CD4-positive, alpha-beta memory T cell (primary cell): ENCODE results near the gene KCNK3. TPM values are rescaled to one million over a fixed set of nuclear protein-coding genes. Genes with fewer than 3 reads are reported as not detected.

Experiments used
- CTCF ChIA-PET: fragments of 350-600 bp; sonication (Branson Sonifier 250); formaldehyde crosslinking; loops from one replicate; lab custom pipeline; 2021; ENCODE audit warnings: inconsistent platforms; ENCODE audit not compliant: partially characterized antibody; lab: Charles Lee
- POLR2A ChIA-PET: fragments of 350-600 bp; sonication (Branson Sonifier 250); formaldehyde crosslinking; loops from one replicate; lab custom pipeline; 2021; ENCODE audit not compliant: partially characterized antibody; lab: Charles Lee
- DNase-seq, 5 donors: peaks; one replicate each; pipeline versions ENCODE4 v3.0.0 to v3.0.0-alpha.2; 2020 to 2022; ENCODE audit warnings: mixed read lengths in 1 of 5
- H3K27ac ChIP-seq: one replicate; pipeline ENCODE4 v1.7.0; 2013; ENCODE audit warnings: low read depth, low read length
- H3K27me3 ChIP-seq: 2 replicates; pipeline ENCODE4 v1.7.0; 2013; ENCODE audit warnings: mild to moderate bottlenecking, low read length, moderate library complexity; ENCODE audit not compliant: insufficient read depth
- H3K36me3 ChIP-seq: 2 replicates; pipeline ENCODE4 v1.7.0; 2013; ENCODE audit warnings: mild to moderate bottlenecking, low read length, moderate library complexity; ENCODE audit not compliant: insufficient read depth
- H3K4me1 ChIP-seq: 2 replicates; pipeline ENCODE4 v1.7.0; 2013; ENCODE audit warnings: mild to moderate bottlenecking, low read length, moderate library complexity; ENCODE audit not compliant: insufficient read depth
- H3K4me3 ChIP-seq, 2 donors: one replicate each; pipeline ENCODE4 v1.7.0; 2013; ENCODE audit warnings: low read length in 2 of 2, mild to moderate bottlenecking in 1 of 2
- H3K9me3 ChIP-seq, 2 donors: one replicate each; pipeline ENCODE4 v1.7.0; 2013; ENCODE audit warnings: low read length in 2 of 2, control low read depth in 1 of 2; ENCODE audit not compliant: control insufficient read depth in 1 of 2
- H3K27ac Mint-ChIP-seq, 7 donors: one replicate each; pipeline ENCODE4 v1.8.0; 2020 to 2021; ENCODE audit warnings: mixed read lengths in 7 of 7, mild to moderate bottlenecking in 6 of 7, inconsistent platforms in 3 of 7, moderate library complexity in 3 of 7
- H3K27me3 Mint-ChIP-seq, 2 donors: one replicate each; pipeline ENCODE4 v1.8.0; 2020 to 2021; ENCODE audit warnings: mixed read lengths in 2 of 2
- H3K36me3 Mint-ChIP-seq, 2 donors: one replicate each; pipeline ENCODE4 v1.8.0; 2020 to 2021; ENCODE audit warnings: mixed read lengths in 2 of 2, inconsistent platforms in 1 of 2, mild to moderate bottlenecking in 1 of 2
- H3K4me1 Mint-ChIP-seq, 4 donors: one replicate each; pipeline ENCODE4 v1.8.0; 2020 to 2021; ENCODE audit warnings: mixed read lengths in 4 of 4, mild to moderate bottlenecking in 1 of 4
- H3K4me3 Mint-ChIP-seq, 8 donors: one replicate each; pipeline ENCODE4 v1.8.0; 2020 to 2021; ENCODE audit warnings: mixed read lengths in 8 of 8, mild to moderate bottlenecking in 7 of 8, moderate library complexity in 6 of 8, inconsistent platforms in 3 of 8
- H3K9me3 Mint-ChIP-seq, 8 donors: one replicate each; pipeline ENCODE4 v1.8.0; 2020 to 2021; ENCODE audit warnings: mixed read lengths in 8 of 8, mild to moderate bottlenecking in 5 of 8, inconsistent platforms in 3 of 8, moderate library complexity in 1 of 8
- intact Hi-C: fragments of 100-400 bp; cut with micrococcal nuclease; formaldehyde crosslinking; loops from one replicate; pipeline ENCODE4 v1.15.1; 2023
- polyA plus RNA-seq, 2 donors: library from polyadenylated mRNA; unstranded; fragments of 300-500 nt; fragmentation: Illumina TruSeq; gene quantifications; one replicate each; pipeline ENCODE4 v1.2.3, GENCODE V29; 2021
- total RNA-seq, 2 experiments: library from RNA; stranded (reverse); gene quantifications; one replicate each; pipeline ENCODE4 v1.2.3, GENCODE V29; 2021

Gene KCNK3
- total and polyA plus RNA-seq, 4 experiments from 2014 or later = not detected

DNA sequence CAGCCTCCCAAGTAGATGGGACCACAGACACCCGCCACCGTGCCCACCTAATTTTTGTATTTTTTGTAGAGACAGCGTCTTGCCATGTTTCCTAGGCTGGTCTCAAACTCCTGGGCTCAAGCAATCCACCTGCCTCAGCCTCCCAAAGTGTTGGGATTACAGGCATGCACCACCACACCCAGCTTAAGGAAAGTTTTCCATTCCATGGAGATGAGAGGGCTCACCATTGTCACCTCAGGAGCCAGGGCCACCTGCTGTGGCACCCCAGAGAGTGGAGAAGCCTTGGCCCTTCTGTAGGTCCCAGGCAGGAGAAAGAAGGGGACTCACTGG is 76.2 kb downstream of the KCNK3 start:
- H3K4me3 Mint-ChIP-seq = peak overlapping the region in 2 of 8 donors; percentile 20 to 31
- no peaks in the 10 kb centered on the region for H3K36me3 ChIP-seq
- H3K4me1 Mint-ChIP-seq = peaks cover 36 to 88% (median 64%) of the 10 kb centered on the region in 4 donors
- H3K4me1 ChIP-seq = peaks cover 66% of the 10 kb centered on the region
- H3K9me3 ChIP-seq = no peaks in the 10 kb centered on the region
- ChIA-PET CTCF (no interaction called here), POLR2A (interaction anchor here (1.3 kb wide), 1 partner anchor 17 kb away, joined by 4 read pairs; the partner anchor contains the start of gene CENPA)
- no peak for DNase-seq
- peaks cover 0 to 17% of the 10 kb centered on the region in 2 donors for H3K36me3 Mint-ChIP-seq
- intact Hi-C loops = no loop called here
- no peak overlapping the region for H3K27ac ChIP-seq
- no peaks in the 10 kb centered on the region for H3K9me3 Mint-ChIP-seq
- no peaks in the 10 kb centered on the region for H3K27me3 Mint-ChIP-seq
- H3K27me3 ChIP-seq = no peaks in the 10 kb centered on the region
- no peak overlapping the region for H3K4me3 ChIP-seq
- peak overlapping the region in 3 of 7 donors; percentile 69 to 85 (median 74) for H3K27ac Mint-ChIP-seq

DNA sequence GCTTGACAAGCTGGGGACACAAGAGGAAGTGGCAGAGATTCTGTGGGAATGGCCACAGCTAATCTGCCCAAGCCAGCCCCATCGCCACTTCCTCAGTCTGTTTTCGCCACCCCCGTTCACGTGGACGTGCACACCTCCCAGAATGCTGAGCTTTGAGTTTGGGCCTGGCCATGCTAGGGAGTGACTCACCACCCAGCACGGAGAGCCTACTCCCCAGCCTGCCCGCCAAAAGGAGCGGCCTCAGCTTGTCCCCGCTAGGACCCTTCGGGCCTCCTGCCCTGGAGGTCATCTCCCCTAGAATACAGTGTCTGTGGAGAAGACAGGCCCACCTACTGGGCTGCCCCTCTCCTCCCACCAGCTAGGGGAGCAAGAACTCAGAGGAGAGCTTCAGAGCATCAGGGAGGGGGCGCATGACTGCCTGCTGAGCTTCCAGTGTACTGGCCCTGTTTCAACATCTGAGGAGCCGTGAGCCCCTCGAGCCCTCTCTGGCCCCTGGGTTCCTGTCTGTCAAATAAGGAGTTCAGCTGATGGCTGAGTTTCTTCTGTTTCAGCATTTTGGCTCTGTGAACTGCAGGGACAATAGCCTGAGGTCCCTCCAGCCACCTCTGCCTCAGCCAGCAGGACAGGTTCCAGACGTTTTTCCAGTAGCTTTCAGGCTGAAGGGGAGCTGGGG is 76.7 kb downstream of the KCNK3 start:
- Histone ChIP-seq H3K36me3 (peaks cover 4% of the 10 kb centered on the region), H3K27ac (no peak overlapping the region), H3K4me3 (no peak overlapping the region), H3K4me1 (peaks cover 66% of the 10 kb centered on the region), H3K9me3 (no peaks in the 10 kb centered on the region), H3K27me3 (no peaks in the 10 kb centered on the region)
- peaks cover under 1 to 19% of the 10 kb centered on the region in 2 donors for H3K36me3 Mint-ChIP-seq
- H3K27me3 Mint-ChIP-seq = no peaks in the 10 kb centered on the region
- intact Hi-C loops = no loop called here
- peak overlapping the region in 6 of 7 donors; percentile 69 to 85 (median 76) for H3K27ac Mint-ChIP-seq
- ChIA-PET POLR2A (no interaction called here), CTCF (no interaction called here)
- no peaks in the 10 kb centered on the region for H3K9me3 Mint-ChIP-seq
- H3K4me1 Mint-ChIP-seq = peaks cover 36 to 83% (median 64%) of the 10 kb centered on the region in 4 donors
- peak overlapping the region in 2 of 8 donors; percentile 15 to 17 for H3K4me3 Mint-ChIP-seq
- no peak for DNase-seq

DNA sequence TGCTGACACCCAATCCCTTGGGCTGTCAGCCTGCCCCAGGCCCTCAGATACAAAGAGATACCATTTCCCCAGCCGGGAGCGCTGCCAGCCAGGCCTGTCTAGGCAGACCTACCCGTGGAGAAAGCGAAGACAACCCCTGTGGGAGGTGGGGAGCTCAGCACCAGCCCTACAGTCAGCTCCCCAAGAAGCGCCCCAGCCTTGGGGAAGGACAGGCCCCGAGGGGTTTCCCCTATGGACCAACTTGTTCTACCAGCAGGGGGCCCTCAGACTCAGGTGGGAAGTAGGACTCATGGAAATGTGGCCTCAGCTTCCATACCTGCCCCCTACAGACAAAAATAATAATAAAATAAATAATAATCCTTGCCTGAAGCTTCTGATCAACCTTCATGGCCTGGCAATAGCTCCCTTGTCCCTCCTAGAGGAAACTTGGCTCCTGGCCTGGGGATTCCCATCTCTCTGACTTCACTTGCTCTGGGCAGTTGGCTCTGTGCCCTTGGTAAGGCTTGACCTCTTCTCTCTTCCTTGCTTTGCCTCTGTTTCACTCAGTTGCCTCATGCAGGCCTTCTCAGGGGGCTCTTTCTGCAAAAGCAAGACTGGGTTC is 78.6 kb downstream of the KCNK3 start:
- ChIA-PET CTCF (interaction anchor here (1.0 to 1.6 kb wide), 2 partner anchors 11 to 75 kb away, joined by 3 to 4 read pairs; no protein-coding TSS in a partner anchor), POLR2A (no interaction called here)
- Histone ChIP-seq H3K4me1 (peaks cover 51% of the 10 kb centered on the region), H3K27me3 (no peaks in the 10 kb centered on the region), H3K9me3 (no peaks in the 10 kb centered on the region), H3K36me3 (peaks cover 18% of the 10 kb centered on the region), H3K4me3 (no peak overlapping the region), H3K27ac (no peak overlapping the region)
- Mint-ChIP-seq H3K4me1 (peaks cover 23 to 70% (median 50%) of the 10 kb centered on the region in 4 donors), H3K27me3 (no peaks in the 10 kb centered on the region), H3K4me3 (no peak overlapping the region), H3K36me3 (peaks cover 7 to 31% of the 10 kb centered on the region in 2 donors), H3K27ac (peak overlapping the region; percentile 48 to 95 (median 81)), H3K9me3 (no peaks in the 10 kb centered on the region)
- DNase-seq = peak in 3 of 5 donors; percentile 12 to 49 (median 14)
- intact Hi-C loops = no loop called here

DNA sequence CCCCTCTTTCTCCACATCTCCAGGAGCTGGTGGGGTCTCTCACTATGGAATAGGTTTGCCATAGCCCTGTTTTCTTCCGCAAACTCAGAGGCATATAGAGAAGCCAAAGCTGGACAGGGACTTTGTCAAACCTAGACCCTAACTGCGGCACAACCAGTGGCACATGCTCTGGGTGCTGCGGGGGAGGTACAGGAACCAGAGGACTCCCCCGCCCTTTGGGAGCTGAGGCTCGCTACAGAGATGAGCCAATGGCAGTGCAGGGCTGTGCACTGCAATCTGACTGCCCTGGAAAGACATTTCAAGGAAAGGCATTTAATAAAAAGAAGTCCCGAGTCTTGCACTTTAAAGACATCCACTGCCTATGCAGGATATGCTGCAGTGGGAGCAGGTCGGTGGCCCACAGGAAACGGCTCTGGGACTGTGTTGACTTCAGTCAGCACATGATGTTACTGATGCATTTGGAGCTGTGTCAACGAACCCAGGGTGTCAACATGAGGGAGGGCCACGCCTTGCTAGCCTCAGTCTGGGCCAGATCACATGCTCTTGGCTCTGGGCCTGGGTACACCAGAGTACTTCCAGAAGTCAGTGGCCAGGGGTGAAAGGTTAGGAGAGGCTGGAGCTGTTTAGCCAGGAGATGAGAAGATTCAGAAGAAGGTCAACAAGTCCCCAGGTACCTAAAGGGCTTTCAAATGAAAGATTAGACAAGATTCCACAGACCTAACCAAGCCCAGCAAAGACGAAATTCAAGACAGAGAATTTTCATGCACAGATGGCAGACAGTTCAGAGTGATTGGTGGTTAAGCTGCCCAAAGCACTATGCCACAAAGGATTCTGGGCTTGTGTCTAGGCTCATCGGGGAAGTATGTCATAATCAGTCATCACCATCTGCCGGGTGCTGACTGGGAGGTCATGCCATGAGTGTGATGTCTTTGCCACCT is 79.8 kb downstream of the KCNK3 start:
- Mint-ChIP-seq H3K9me3 (no peaks in the 10 kb centered on the region), H3K27me3 (no peaks in the 10 kb centered on the region), H3K36me3 (peaks cover 7 to 42% of the 10 kb centered on the region in 2 donors), H3K27ac (peak overlapping the region; percentile 81 to 97 (median 94)), H3K4me3 (peak overlapping the region; percentile 9 to 75 (median 48)), H3K4me1 (peaks cover 23 to 57% (median 43%) of the 10 kb centered on the region in 4 donors)
- Histone ChIP-seq H3K36me3 (peaks cover 25% of the 10 kb centered on the region), H3K27me3 (no peaks in the 10 kb centered on the region), H3K27ac (no peak overlapping the region), H3K4me3 (no peak overlapping the region), H3K9me3 (no peaks in the 10 kb centered on the region), H3K4me1 (peaks cover 40% of the 10 kb centered on the region)
- ChIA-PET POLR2A (interaction anchor here (1.0 to 2.2 kb wide), 2 partner anchors 8 to 14 kb away, joined by 4 to 9 read pairs; partner anchors contain the start of gene SLC35F6), CTCF (interaction anchor here (0.7 to 1.6 kb wide), 3 partner anchors 27 to 74 kb away, joined by 3 to 4 read pairs (median 4); no protein-coding TSS in a partner anchor)
- intact Hi-C loops = no loop called here
- DNase-seq = peak; percentile 32 to 62 (median 47)

DNA sequence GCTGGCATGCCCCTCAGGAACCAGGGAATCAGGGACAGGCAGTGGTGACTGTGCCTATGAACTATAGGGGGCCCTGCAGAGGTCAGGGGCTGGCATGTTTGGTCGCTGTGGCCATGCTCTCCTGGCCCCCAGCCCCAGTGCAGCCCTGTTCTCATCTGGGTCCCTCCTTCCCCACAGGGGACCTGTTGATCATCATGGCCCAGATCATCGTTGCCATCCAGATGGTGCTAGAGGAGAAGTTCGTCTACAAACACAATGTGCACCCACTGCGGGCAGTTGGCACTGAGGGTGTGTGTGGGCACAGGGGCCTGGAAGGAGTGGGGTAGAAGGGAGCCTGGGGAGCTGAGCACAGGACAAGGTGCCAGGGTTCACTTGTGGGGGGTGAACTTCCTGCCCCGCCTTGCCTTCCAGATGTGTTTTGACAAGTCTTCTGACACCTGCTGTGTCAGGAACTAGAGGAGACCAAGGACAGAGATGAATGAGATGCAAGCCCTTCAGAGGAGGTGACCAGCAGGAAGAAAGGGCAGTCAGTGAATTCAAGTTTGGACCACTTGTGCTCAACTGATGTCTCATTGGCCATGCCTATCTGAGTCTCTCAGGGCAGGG is 83.8 kb downstream of the KCNK3 start:
- Histone ChIP-seq H3K4me3 (no peak overlapping the region), H3K27ac (no peak overlapping the region), H3K36me3 (peaks cover 41% of the 10 kb centered on the region), H3K27me3 (no peaks in the 10 kb centered on the region), H3K9me3 (no peaks in the 10 kb centered on the region), H3K4me1 (peaks cover 19% of the 10 kb centered on the region)
- H3K4me1 Mint-ChIP-seq = peaks cover 15 to 23% (median 17%) of the 10 kb centered on the region in 4 donors
- no peak for DNase-seq
- peaks cover 0 to 2% (median 0%) of the 10 kb centered on the region in 8 donors for H3K9me3 Mint-ChIP-seq
- H3K36me3 Mint-ChIP-seq = peaks cover 23 to 69% of the 10 kb centered on the region in 2 donors
- ChIA-PET POLR2A (interaction anchor here (1.9 kb wide), 1 partner anchor 12 kb away, joined by 7 read pairs; the partner anchor contains the start of gene SLC35F6), CTCF (interaction anchor here (1.0 to 1.2 kb wide), 2 partner anchors 9 to 30 kb away, joined by 3 to 4 read pairs; no protein-coding TSS in a partner anchor)
- intact Hi-C loops = no loop called here
- H3K4me3 Mint-ChIP-seq = no peak overlapping the region
- peak overlapping the region in 4 of 7 donors; percentile 22 to 68 (median 48) for H3K27ac Mint-ChIP-seq
- no peaks in the 10 kb centered on the region for H3K27me3 Mint-ChIP-seq

DNA sequence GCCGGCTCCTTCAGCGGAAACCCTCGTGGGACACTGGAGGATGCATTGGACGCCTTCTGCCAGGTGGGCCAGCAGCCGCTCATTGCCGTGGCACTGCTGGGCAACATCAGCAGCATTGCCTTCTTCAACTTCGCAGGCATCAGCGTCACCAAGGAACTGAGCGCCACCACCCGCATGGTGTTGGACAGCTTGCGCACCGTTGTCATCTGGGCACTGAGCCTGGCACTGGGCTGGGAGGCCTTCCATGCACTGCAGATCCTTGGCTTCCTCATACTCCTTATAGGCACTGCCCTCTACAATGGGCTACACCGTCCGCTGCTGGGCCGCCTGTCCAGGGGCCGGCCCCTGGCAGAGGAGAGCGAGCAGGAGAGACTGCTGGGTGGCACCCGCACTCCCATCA is 85.6 kb downstream of the KCNK3 start:
- peaks cover under 1% of the 10 kb centered on the region for H3K4me1 ChIP-seq
- Mint-ChIP-seq H3K27me3 (no peaks in the 10 kb centered on the region), H3K36me3 (peaks cover 23 to 62% of the 10 kb centered on the region in 2 donors), H3K4me1 (peaks cover 0 to 5% (median under 1%) of the 10 kb centered on the region in 4 donors), H3K9me3 (peaks cover 0 to 2% (median 0%) of the 10 kb centered on the region in 8 donors), H3K27ac (peak overlapping the region in 1 of 7 donors; percentile 12), H3K4me3 (no peak overlapping the region)
- intact Hi-C loops = no loop called here
- no peaks in the 10 kb centered on the region for H3K9me3 ChIP-seq
- H3K27me3 ChIP-seq = no peaks in the 10 kb centered on the region
- H3K27ac ChIP-seq = no peak overlapping the region
- no peak for DNase-seq
- CTCF ChIA-PET = interaction anchor here (1.5 kb wide), 1 partner anchor 68 kb away, joined by 3 read pairs; no protein-coding TSS in a partner anchor
- peaks cover 41% of the 10 kb centered on the region for H3K36me3 ChIP-seq
- POLR2A ChIA-PET = no interaction called here
- H3K4me3 ChIP-seq = no peak overlapping the region
